CD4-positive, alpha-beta memory T cell (primary cell): ENCODE results near the gene ZNF462. TPM values are rescaled to one million over a fixed set of nuclear protein-coding genes. Genes with fewer than 3 reads are reported as not detected.

Experiments
- CTCF ChIA-PET: fragments of 350-600 bp; sonication (Branson Sonifier 250); formaldehyde crosslinking; loops from one replicate; lab custom pipeline; 2021; ENCODE audit warnings: inconsistent platforms; ENCODE audit not compliant: partially characterized antibody; lab: Charles Lee
- POLR2A ChIA-PET: fragments of 350-600 bp; sonication (Branson Sonifier 250); formaldehyde crosslinking; loops from one replicate; lab custom pipeline; 2021; ENCODE audit not compliant: partially characterized antibody; lab: Charles Lee
- DNase-seq, 5 donors: peaks; one replicate each; pipeline versions ENCODE4 v3.0.0 to v3.0.0-alpha.2; 2020 to 2022; ENCODE audit warnings: mixed read lengths in 1 of 5
- H3K27ac ChIP-seq: one replicate; pipeline ENCODE4 v1.7.0; 2013; ENCODE audit warnings: low read depth, low read length
- H3K27me3 ChIP-seq: 2 replicates; pipeline ENCODE4 v1.7.0; 2013; ENCODE audit warnings: mild to moderate bottlenecking, low read length, moderate library complexity; ENCODE audit not compliant: insufficient read depth
- H3K36me3 ChIP-seq: 2 replicates; pipeline ENCODE4 v1.7.0; 2013; ENCODE audit warnings: mild to moderate bottlenecking, low read length, moderate library complexity; ENCODE audit not compliant: insufficient read depth
- H3K4me1 ChIP-seq: 2 replicates; pipeline ENCODE4 v1.7.0; 2013; ENCODE audit warnings: mild to moderate bottlenecking, low read length, moderate library complexity; ENCODE audit not compliant: insufficient read depth
- H3K4me3 ChIP-seq, 2 donors: one replicate each; pipeline ENCODE4 v1.7.0; 2013; ENCODE audit warnings: low read length in 2 of 2, mild to moderate bottlenecking in 1 of 2
- H3K9me3 ChIP-seq, 2 donors: one replicate each; pipeline ENCODE4 v1.7.0; 2013; ENCODE audit warnings: low read length in 2 of 2, control low read depth in 1 of 2; ENCODE audit not compliant: control insufficient read depth in 1 of 2
- H3K27ac Mint-ChIP-seq, 7 donors: one replicate each; pipeline ENCODE4 v1.8.0; 2020 to 2021; ENCODE audit warnings: mixed read lengths in 7 of 7, mild to moderate bottlenecking in 6 of 7, inconsistent platforms in 3 of 7, moderate library complexity in 3 of 7
- H3K27me3 Mint-ChIP-seq, 2 donors: one replicate each; pipeline ENCODE4 v1.8.0; 2020 to 2021; ENCODE audit warnings: mixed read lengths in 2 of 2
- H3K36me3 Mint-ChIP-seq, 2 donors: one replicate each; pipeline ENCODE4 v1.8.0; 2020 to 2021; ENCODE audit warnings: mixed read lengths in 2 of 2, inconsistent platforms in 1 of 2, mild to moderate bottlenecking in 1 of 2
- H3K4me1 Mint-ChIP-seq, 4 donors: one replicate each; pipeline ENCODE4 v1.8.0; 2020 to 2021; ENCODE audit warnings: mixed read lengths in 4 of 4, mild to moderate bottlenecking in 1 of 4
- H3K4me3 Mint-ChIP-seq, 8 donors: one replicate each; pipeline ENCODE4 v1.8.0; 2020 to 2021; ENCODE audit warnings: mixed read lengths in 8 of 8, mild to moderate bottlenecking in 7 of 8, moderate library complexity in 6 of 8, inconsistent platforms in 3 of 8
- H3K9me3 Mint-ChIP-seq, 8 donors: one replicate each; pipeline ENCODE4 v1.8.0; 2020 to 2021; ENCODE audit warnings: mixed read lengths in 8 of 8, mild to moderate bottlenecking in 5 of 8, inconsistent platforms in 3 of 8, moderate library complexity in 1 of 8
- intact Hi-C: fragments of 100-400 bp; cut with micrococcal nuclease; formaldehyde crosslinking; loops from one replicate; pipeline ENCODE4 v1.15.1; 2023
- polyA plus RNA-seq, 2 donors: library from polyadenylated mRNA; unstranded; fragments of 300-500 nt; fragmentation: Illumina TruSeq; gene quantifications; one replicate each; pipeline ENCODE4 v1.2.3, GENCODE V29; 2021
- total RNA-seq, 2 experiments: library from RNA; stranded (reverse); gene quantifications; one replicate each; pipeline ENCODE4 v1.2.3, GENCODE V29; 2021

The ZNF462 gene
- total and polyA plus RNA-seq, 4 experiments from 2014 or later: 1.0 to 2.8 (median 1.8) TPM; not detected in 1

GRCh38 chr9:107008447-107008846, 145.5 kb downstream of the ZNF462 start:
- H3K4me1 Mint-ChIP-seq: no peaks in the 10 kb centered on the region
- no peaks in the 10 kb centered on the region for H3K27me3 Mint-ChIP-seq
- DNase-seq: no peak
- ChIA-PET CTCF (no interaction called here), POLR2A (no interaction called here)
- H3K4me3 Mint-ChIP-seq: no peak overlapping the region
- intact Hi-C loops: no loop called here
- no peak overlapping the region for H3K27ac Mint-ChIP-seq
- Histone ChIP-seq H3K4me3 (no peak overlapping the region), H3K36me3 (no peaks in the 10 kb centered on the region), H3K27me3 (no peaks in the 10 kb centered on the region), H3K4me1 (no peaks in the 10 kb centered on the region), H3K9me3 (no peaks in the 10 kb centered on the region), H3K27ac (no peak overlapping the region)
- no peaks in the 10 kb centered on the region for H3K36me3 Mint-ChIP-seq
- H3K9me3 Mint-ChIP-seq: peaks cover 2 to 7% (median 4%) of the 10 kb centered on the region in 8 donors

DNA sequence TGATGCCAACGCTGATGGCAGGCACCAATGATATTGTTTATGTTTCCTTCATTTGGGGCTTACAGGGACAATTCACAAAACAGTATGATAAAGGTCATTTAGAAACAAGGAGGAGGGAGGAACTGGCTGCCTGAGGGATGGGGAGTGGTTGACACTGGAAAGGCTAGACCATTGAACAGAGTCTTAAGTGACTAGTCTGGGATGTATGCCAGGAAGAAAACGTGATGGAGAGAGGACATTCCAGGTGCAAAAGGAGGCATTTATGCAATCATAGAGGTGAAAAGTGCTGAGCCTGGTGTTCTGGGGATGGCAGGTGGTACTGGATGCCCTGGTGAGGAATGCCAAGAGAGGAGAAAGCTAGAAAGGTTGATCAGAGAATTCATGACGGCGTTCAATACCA, 153.4 kb downstream of the ZNF462 start:
- no peaks in the 10 kb centered on the region for H3K27me3 ChIP-seq
- H3K4me1 ChIP-seq: no peaks in the 10 kb centered on the region
- H3K36me3 Mint-ChIP-seq: no peaks in the 10 kb centered on the region
- H3K4me1 Mint-ChIP-seq: no peaks in the 10 kb centered on the region
- no peak overlapping the region for H3K4me3 ChIP-seq
- ChIA-PET POLR2A (no interaction called here), CTCF (no interaction called here)
- DNase-seq: no peak
- no peak overlapping the region for H3K27ac Mint-ChIP-seq
- intact Hi-C loops: no loop called here
- peaks cover 0 to 5% of the 10 kb centered on the region in 2 donors for H3K27me3 Mint-ChIP-seq
- no peak overlapping the region for H3K27ac ChIP-seq
- peaks cover 5 to 21% (median 7%) of the 10 kb centered on the region in 8 donors for H3K9me3 Mint-ChIP-seq
- H3K4me3 Mint-ChIP-seq: no peak overlapping the region
- H3K36me3 ChIP-seq: no peaks in the 10 kb centered on the region
- H3K9me3 ChIP-seq: no peaks in the 10 kb centered on the region

GRCh38 chr9:107018861-107019545, 156.0 kb downstream of the ZNF462 start:
- Histone ChIP-seq H3K27me3 (no peaks in the 10 kb centered on the region), H3K4me1 (no peaks in the 10 kb centered on the region), H3K36me3 (no peaks in the 10 kb centered on the region), H3K9me3 (no peaks in the 10 kb centered on the region), H3K4me3 (no peak overlapping the region), H3K27ac (no peak overlapping the region)
- no peaks in the 10 kb centered on the region for H3K36me3 Mint-ChIP-seq
- peaks cover 0 to 5% of the 10 kb centered on the region in 2 donors for H3K27me3 Mint-ChIP-seq
- ChIA-PET CTCF (no interaction called here), POLR2A (no interaction called here)
- intact Hi-C loops: no loop called here
- H3K4me1 Mint-ChIP-seq: no peaks in the 10 kb centered on the region
- DNase-seq: no peak
- no peak overlapping the region for H3K27ac Mint-ChIP-seq
- no peak overlapping the region for H3K4me3 Mint-ChIP-seq
- H3K9me3 Mint-ChIP-seq: peaks cover 2 to 20% (median 5%) of the 10 kb centered on the region in 8 donors

- Histone ChIP-seq H3K4me1 (no peaks in the 10 kb centered on the region), H3K4me3 (no peak overlapping the region), H3K9me3 (no peaks in the 10 kb centered on the region), H3K27ac (no peak overlapping the region), H3K27me3 (no peaks in the 10 kb centered on the region), H3K36me3 (no peaks in the 10 kb centered on the region)
- ChIA-PET POLR2A (no interaction called here), CTCF (no interaction called here)
- Mint-ChIP-seq H3K4me3 (no peak overlapping the region), H3K36me3 (no peaks in the 10 kb centered on the region), H3K9me3 (peaks cover 2 to 13% (median 5%) of the 10 kb centered on the region in 8 donors), H3K27me3 (peaks cover 0 to 5% of the 10 kb centered on the region in 2 donors), H3K27ac (no peak overlapping the region), H3K4me1 (peaks cover 0 to 4% (median 0%) of the 10 kb centered on the region in 4 donors)
- no peak for DNase-seq
- intact Hi-C loops: no loop called here
Measured at GRCh38 chr9:107020040-107020530, 157.1 kb downstream of the ZNF462 start.

DNA sequence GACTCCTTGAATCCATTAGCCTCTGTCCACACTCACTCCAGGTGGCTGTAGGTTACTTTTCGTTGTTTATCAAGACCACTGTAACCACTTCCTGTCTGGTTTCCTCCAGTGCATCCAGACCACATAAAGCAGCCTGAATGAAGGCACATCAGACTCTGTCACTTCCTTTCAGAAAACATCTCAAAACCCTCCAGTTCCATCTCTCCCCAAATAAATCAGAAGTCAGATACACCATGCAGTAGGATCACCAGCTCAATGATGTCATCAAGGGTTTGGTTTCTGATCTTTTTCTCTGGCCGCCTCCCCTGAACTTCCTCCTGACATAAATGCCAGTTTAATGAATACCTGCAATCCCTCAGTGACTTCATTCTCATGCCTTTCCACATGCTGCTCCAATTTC, 161.2 kb downstream of the ZNF462 start:
- no peak overlapping the region for H3K4me3 Mint-ChIP-seq
- no peak overlapping the region for H3K27ac Mint-ChIP-seq
- intact Hi-C loops: no loop called here
- Histone ChIP-seq H3K9me3 (no peaks in the 10 kb centered on the region), H3K4me1 (no peaks in the 10 kb centered on the region), H3K27me3 (no peaks in the 10 kb centered on the region), H3K4me3 (no peak overlapping the region), H3K36me3 (no peaks in the 10 kb centered on the region), H3K27ac (no peak overlapping the region)
- ChIA-PET POLR2A (no interaction called here), CTCF (no interaction called here)
- DNase-seq: no peak
- no peaks in the 10 kb centered on the region for H3K36me3 Mint-ChIP-seq
- H3K27me3 Mint-ChIP-seq: peaks cover 3 to 5% of the 10 kb centered on the region in 2 donors
- H3K9me3 Mint-ChIP-seq: peaks cover 0 to 5% (median 0%) of the 10 kb centered on the region in 8 donors
- peaks cover 0 to 4% (median 0%) of the 10 kb centered on the region in 4 donors for H3K4me1 Mint-ChIP-seq

DNA sequence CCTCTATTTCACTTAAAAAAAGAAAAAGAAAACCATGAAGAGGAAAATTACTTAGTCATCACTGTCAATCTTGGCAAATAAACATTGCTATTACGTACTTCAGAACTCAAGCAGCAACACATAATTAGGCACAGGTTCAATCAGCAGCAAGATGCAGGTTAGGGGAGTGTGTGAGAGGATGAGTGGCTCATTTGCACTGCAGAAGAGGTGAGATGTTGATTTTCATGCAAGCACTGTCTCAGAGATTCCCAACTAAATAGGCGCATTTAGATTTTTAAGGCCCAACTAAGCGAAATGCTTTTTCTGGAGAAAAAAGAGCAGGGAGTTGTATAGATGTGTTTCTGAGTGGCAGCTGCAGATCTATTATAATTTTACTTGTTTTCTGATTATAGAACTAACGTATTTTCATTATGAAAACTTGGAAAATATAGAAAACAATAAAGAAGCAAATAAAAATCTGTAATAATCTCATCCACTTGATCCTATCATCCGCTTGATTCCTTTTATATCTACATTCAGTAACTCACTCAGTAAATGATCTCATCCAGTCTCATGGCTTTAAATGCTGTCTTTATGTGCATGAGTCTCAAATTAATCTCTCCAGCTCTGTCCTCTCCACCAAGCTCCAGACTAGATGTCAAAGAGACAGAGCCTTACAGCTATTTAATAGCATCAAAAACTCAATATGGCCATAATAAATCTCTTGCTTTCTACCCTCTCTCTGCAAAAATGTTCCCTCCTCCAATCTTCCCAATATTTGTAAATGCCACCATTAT, 162.5 kb downstream of the ZNF462 start:
- intact Hi-C loops: no loop called here
- ChIA-PET CTCF (no interaction called here), POLR2A (no interaction called here)
- Mint-ChIP-seq H3K4me3 (no peak overlapping the region), H3K27ac (no peak overlapping the region), H3K9me3 (peaks cover 0 to 2% (median 0%) of the 10 kb centered on the region in 8 donors), H3K36me3 (no peaks in the 10 kb centered on the region), H3K4me1 (peaks cover 0 to 4% (median 0%) of the 10 kb centered on the region in 4 donors), H3K27me3 (peaks cover 0 to 3% of the 10 kb centered on the region in 2 donors)
- DNase-seq: no peak
- H3K4me1 ChIP-seq: no peaks in the 10 kb centered on the region
- H3K27me3 ChIP-seq: no peaks in the 10 kb centered on the region
- no peak overlapping the region for H3K27ac ChIP-seq
- no peaks in the 10 kb centered on the region for H3K9me3 ChIP-seq
- H3K4me3 ChIP-seq: no peak overlapping the region
- H3K36me3 ChIP-seq: no peaks in the 10 kb centered on the region

DNA sequence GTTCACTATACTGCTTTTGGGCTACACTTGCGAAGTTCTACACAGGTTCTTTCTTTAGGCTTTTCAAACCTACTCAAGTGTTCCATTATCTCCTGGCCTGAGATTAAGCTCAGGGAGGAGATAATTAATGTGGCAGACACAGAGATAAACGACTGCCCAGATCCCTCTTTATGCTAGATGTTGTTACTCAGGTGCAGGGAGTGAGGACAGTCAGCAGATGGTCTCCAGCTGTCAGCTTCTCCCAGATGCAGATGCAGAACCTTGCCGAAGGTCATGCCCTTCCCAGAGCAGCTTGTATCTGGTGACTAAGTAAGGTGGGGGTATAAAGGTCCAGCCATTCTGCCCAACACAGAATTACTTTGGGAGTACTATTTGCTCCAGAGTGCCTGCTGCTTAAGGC, 166.2 kb downstream of the ZNF462 start:
- Histone ChIP-seq H3K27ac (no peak overlapping the region), H3K4me1 (no peaks in the 10 kb centered on the region), H3K27me3 (no peaks in the 10 kb centered on the region), H3K36me3 (no peaks in the 10 kb centered on the region), H3K4me3 (no peak overlapping the region), H3K9me3 (no peaks in the 10 kb centered on the region)
- Mint-ChIP-seq H3K4me3 (no peak overlapping the region), H3K4me1 (peaks cover 0 to 4% (median 0%) of the 10 kb centered on the region in 4 donors), H3K27ac (no peak overlapping the region), H3K9me3 (peaks cover 0 to 8% (median 1%) of the 10 kb centered on the region in 8 donors), H3K36me3 (no peaks in the 10 kb centered on the region), H3K27me3 (peaks cover 4 to 6% of the 10 kb centered on the region in 2 donors)
- CTCF ChIA-PET: no interaction called here
- POLR2A ChIA-PET: no interaction called here
- intact Hi-C loops: no loop called here
- no peak for DNase-seq
